GM12891 (cell line): ENCODE measurements around the gene SOBP.

Experiments used
- POLR2A ChIP-seq: IDR thresholded peaks from 2 replicates; pipeline ENCODE4 v1.6.1; 2011; ENCODE audit warnings: low read depth, low read length, control low read depth
- POLR2AphosphoS5 ChIP-seq: IDR thresholded peaks from 2 replicates; pipeline ENCODE4 v1.6.1; 2011; ENCODE audit warnings: low read depth, low read length, control low read depth
- SPI1 ChIP-seq: IDR thresholded peaks from 2 replicates; pipeline ENCODE4 v1.6.1; 2011; ENCODE audit warnings: low read depth, low read length, control low read depth
- TAF1 ChIP-seq: IDR thresholded peaks from 2 replicates; pipeline ENCODE4 v1.6.1; 2011; ENCODE audit warnings: low read depth, low read length, control low read depth

- TF ChIP-seq POLR2A (no peak), TAF1 (no peak), POLR2AphosphoS5 (no peak), SPI1 (no peak)
Observed at GRCh38 chr6:107682721-107683120, 192.8 kb downstream of the SOBP start.
